Hepatic stellate cell (primary cell): ENCODE measurements around the gene DUSP28.
A peak's percentile ranks its signal among the peaks of the same experiment; 100 is the strongest.

ENCODE experiments used
- DNase-seq: peaks from one replicate; pipeline ENCODE4 v3.0.0; 2011; ENCODE audit warnings: low spot score

The DUSP28 gene

DNA sequence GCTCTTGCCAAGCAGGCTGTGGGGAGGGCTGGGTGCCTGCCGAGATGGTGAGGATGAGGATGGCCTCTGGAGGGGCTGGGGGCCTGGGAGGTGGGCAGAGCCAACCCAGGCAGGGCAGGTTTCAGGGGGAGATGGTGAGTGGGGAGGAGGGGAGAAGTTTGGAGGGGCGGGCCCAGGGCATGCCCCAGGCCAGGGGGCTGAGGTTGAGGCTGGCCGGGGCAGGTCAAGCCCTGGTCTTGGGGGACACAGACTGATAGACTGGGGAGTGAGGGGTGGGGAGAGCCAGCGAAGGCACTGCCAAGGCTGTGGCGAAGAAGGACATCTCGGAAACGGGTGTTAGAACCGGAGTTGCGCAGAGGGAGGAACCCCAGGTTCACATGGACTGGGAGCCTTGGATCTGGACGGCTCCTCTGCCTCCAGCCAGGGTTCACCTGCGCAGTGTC is 39.0 kb downstream of the DUSP28 start:
- DNase-seq, result no peak

DNA sequence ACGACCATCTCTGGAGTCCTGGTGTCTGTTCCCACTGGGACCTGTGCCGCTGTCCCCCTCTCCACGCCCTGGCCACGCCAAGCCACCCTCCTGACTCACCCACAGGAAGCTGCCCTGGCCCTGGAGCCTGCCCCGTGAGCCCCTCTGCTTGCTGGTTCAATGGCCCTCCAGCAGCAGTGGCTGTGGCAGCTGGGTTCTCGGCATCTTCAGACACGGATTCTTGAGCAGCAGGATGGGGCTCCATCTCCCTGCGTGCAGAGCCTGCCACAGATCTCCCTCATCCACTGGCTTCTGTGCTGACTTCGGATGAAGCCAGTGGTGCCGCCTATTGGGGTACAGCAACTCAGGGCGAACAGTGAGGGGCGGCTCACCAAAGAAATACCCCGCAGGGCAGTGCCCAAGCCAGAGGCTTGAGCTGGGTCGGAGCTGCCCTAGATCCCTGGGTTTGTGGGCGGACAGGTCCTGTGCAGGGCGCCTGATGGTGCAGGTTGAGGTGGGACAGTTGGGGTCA is 40.3 kb downstream of the DUSP28 start:
- DNase-seq, result no peak

DNA sequence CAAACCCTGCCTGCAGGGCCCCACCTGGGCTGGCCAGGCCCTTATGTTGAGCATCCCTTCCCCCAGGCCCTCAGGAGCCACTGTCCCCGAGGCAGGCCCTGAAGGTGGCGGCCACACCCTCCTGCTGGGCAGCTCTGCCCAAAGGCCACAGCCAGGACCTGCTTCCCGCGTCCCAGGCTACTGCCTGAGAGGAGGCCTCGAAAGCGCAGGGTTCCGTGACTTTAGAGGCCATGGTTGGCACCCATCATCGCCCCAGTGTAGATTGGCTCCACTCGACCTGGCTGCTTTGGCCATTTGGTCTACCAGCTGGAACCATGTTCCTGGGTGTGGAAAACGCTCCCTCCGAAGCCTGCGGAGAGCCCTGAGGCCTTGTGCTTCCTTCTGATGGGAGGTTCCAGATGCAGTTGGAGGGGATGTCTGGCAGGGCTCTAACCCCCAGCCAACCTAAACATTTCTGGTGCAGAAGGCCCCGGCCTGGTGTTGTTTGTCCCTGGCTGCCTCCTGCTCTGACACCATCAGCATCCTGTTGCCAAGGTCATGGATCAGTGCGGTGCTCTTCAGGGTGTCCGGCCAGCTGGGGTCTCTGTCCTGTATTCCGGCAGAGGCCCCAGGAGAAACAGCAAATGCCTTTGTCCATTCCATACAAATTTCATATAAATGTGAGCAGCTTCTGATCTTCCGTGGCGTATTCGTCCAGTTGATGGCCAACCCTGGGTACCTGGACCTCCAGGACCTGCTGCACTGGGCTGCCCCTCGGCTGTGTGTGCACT is 41.1 kb downstream of the DUSP28 start:
- DNase-seq, result no peak

DNA sequence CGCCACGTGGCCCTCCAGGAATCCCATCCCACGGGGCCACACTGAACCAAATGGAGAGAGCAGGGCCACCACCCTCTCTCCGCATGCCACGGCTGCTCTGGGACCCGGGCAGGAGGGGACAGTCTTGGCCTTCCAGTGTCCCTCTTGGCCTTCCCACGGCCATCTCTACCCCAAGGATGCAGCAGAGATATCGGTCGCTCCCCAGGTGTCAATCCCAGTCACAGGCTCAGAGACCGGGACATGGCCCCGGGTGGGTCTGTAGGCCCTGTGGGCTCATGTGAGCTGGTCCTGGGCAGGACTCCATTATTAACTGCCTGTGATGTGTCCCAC is 41.6 kb downstream of the DUSP28 start:
- DNase-seq, result no peak

DNA sequence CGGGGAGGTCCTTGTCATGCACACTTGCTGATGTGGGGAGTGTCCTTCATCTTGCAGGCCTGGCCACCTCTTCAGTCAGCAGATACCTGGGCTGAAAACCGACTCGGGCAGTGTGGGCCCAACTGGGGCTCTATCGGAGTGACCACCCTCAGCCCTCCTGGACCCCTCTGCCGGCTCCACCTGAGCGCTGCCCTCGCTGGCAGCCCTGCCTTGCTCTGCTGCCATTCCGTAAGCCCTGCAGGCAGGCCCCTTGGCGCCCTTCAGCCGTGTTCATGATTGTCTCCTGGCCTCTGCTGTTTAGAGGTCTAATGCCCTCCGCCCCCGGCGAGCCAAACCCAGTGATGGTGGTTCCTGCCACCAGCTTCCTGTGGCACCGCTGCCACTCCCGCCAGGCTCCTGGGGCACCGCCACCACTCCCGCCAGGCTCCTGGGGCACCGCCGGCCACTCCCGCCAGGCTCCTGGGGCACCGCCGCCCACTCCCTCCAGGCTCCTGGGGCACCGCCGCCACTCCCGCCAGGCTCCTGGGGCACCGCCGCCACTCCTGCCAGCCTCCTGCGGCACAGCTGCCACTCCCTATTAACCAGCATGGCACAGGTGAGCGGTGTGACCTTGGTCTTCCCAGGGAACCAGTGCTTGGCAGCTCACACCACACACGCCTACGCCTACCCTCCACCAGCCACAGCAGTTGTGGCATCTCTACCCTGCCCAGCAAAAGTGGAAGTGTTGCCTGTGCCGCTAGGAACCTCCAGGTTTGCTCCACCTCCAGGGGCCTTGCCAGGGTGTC is 42.3 kb downstream of the DUSP28 start:
- no peak for DNase-seq

DNA sequence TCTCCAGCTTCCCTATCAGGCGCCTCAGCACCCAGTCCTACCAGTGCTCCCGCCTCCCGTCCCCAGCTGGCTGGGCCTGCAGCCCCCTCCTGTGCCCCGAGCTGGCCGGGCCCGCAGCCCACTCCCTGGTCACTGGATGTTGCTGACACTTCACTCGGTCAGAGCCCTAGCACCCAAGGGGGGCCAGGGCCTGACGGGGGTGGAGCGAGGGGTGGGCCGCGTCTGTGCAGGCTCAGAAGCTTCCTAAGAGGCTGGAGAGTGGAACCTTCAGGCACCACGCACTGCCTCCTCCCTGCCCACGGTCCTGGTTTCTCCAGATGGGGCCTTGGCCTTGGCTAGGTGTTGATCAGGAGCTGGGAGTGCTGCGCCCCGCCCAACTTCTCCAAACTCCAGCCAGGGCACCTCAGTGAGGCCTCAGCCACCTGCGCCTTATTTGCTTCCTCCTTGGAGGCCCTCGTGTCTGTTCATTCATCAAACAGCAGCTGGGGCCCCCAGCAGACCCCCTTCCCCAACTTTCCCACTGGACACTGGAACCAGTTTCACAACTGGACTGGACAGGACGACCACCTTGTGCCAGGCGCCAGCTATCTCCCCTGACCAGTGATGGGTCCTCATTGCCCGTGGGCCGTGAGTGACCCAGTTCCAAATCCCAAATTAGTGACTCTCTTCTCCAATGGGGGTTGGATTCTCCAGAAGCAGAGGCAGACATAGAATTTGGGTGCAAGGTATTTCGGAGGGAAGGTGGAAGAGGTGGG is 43.1 kb downstream of the DUSP28 start:
- DNase-seq, result no peak

DNA sequence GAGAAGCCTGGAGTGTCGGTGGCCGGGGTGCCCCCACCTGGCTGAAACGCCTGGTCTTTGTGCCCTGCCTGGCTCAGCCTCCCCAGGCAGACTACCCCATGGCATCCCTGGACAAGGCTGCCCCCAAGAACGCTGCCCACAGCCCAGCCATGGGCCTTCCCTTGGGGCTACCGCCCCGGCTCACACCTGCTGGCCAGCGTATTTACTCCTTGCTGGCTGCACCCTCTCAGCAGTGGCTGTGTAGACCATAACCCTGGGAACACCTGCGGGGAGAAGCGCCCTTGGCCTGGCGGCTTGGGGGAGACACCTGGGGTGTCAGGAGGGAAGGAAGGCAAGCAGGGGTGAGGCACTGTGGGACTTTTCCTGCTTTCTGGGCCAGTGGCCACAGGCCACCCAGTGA is 43.7 kb downstream of the DUSP28 start:
- no peak for DNase-seq

DNA sequence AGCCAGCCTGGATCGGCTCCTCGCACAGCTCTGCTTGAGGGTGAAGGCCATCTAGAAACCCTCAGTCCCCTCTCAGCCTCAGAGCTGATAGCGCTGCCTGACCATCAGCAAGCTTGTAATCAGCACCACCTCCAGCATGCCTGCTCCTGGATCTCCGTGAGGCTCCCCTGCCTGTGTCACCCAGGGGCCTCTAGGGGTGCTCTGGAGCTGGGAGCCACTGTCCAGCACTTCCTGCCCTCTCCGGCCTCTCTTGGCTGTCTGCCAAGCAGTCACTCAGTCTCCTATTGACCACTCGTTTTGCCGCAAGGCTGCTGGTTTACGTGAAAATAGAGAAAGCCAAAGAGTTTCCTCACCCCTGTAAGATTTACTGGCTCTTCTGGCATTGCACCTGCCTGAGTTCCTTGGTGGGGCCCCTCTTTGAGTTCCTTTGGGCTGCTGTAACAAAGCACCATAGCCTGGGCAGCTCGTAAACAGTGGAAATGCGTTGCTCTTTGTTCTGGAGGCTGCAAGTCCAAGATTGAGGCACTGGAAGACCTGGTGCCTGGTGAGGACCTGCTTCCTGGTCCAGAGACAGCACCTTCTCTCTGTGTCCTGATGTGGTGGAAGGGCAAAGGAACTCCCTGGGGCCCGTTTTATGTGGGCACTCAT is 44.3 kb downstream of the DUSP28 start:
- DNase-seq, result peak; percentile 93

DNA sequence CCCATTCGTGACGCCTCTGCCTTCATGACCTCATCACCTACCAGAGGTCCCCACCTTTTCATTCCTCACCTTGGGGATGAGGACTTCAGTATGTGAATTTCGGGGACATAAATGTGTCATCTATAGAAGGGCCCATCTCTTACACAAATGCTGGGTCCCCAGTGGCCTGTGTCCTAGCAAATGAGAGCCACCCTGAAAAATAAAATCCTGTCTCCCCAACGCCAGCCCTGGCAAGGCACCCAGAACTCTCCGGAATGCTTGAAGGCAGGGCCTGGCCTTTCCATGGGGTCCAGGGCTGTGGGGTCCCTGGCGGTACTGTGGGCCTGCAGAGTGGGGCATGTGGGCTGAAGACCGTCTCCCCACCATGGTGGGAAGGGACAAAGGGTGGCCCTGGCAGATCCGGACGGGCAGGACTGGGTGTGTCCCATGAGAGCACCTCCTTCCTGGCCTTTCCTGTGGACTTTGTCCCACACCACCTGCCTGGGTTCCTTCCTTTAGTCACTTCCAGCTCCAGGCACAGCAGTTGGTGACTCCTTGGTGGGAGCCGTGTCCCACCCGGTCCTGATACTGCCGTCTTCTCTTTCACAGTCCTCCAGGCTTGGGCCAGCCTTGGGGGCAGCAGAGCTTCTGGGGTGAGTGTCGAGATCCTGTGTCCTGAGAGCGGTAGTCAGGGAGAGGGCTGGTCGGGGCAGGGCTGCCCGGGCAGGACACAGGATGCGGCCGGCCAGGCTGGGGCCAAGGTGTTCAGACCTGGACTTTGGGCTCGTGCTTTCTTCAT is 45.0 kb downstream of the DUSP28 start:
- DNase-seq, result no peak

DNA sequence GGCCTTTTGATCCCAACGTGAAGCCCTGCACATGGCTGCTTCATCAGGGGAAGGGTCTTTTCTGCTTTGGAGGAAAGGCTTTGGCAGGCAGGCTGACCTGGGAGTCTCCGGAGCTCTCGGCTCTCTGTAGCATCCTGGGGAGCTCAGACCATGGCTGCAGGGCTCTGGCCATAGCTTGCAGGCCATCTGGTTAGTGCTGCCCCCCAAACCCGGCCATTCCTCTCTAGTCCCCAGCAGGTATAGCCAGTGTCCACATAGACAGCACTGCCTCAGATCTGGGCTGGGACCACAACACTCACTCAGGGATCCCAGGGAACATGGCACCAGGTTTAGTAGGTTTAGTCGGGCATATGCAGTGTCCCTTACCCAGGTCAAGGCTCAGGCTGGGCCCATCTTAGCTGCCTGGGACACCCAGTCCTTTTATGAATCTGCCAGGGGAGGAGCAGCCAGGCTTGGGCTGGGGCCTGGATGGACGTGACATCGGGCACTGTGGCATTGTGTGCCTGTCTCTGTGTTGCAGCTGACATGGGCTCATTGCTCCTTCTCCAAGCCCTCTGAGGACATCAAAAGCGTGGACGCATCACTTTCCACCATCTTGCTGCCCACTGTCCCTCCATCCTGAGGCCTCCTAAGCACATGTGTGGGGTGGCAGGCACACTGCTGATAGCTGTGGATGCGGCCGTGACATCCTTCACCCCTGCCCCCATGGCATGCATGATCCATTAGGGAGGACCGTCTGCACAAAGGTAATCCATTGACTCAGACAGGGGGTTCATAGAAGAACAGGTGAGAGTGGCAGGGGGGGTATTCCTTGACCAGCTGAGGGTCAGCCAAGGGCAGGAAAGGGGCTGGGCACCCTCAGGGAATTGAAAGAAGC is 45.9 kb downstream of the DUSP28 start:
- DNase-seq, result no peak

DNA sequence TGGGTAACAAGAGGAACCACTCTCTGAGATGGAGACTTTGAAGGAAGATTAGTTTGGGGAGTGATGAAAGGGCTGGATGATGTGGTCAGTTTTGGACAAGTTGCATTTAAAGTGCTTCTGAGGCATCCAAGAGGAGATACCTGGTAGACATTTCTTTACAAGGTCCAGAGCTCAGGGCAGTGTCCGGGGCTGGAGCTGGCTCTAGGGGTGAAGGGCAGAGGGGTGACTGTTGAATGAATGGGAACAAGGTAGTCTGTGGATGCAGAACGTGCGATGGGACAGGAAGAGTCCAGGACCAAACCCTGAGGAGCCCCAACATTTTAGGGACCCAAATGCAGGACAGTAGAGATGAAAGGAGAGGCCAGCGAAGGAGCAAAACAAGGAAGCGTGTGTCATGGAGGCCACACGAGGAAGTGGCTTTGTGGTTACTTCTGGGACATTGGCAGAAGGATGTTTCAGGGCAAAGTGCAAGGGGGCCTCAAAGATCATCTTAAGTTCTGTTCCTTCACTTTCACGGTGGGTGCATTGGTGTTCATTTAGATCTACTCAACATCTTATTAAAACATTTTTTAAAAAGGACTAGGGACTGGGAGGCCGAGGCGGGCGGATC is 51.5 kb downstream of the DUSP28 start:
- DNase-seq, result no peak
